Sigmoid colon (tissue), 7 donors: Measurements from ENCODE around the gene ADNP2. TPM values are rescaled to one million over a fixed set of nuclear protein-coding genes. Genes with fewer than 3 reads are reported as not detected.

ENCODE experiments used
- DNase-seq: peaks from one replicate; pipeline ENCODE4 v3.0.0-alpha.2; 2019
- H3K27ac ChIP-seq, 4 donors: fragments of 200-600 bp; sonication (generic); one replicate each; pipeline ENCODE4 v1.5.1; 2016 to 2019; ENCODE audit warnings: mild to moderate bottlenecking in 1 of 4
- H3K27me3 ChIP-seq, 3 donors: fragments of 200-600 bp; sonication (generic); one replicate each; pipeline ENCODE4 v1.5.1; 2019; ENCODE audit warnings: mild to moderate bottlenecking in 1 of 3
- H3K36me3 ChIP-seq, 4 donors: fragments of 200-600 bp; sonication (generic); one replicate each; pipeline ENCODE4 v1.5.1; 2016 to 2019
- H3K4me1 ChIP-seq, 4 donors: fragments of 200-600 bp; sonication (generic); one replicate each; pipeline ENCODE4 v1.5.1; 2017 to 2019
- H3K4me3 ChIP-seq, 4 donors: fragments of 200-600 bp; sonication (generic); one replicate each; pipeline ENCODE4 v1.5.1; 2017 to 2019; ENCODE audit warnings: mild to moderate bottlenecking in 2 of 4, moderate library complexity in 1 of 4
- H3K9me3 ChIP-seq, 4 donors: fragments of 200-600 bp in 3 of 4; sonication (generic) in 3 of 4; one replicate each; pipeline versions ENCODE4 v1.5.1 to v1.6.1; 2013 to 2019
- CTCF ChIP-seq, 4 experiments: fragments of 450-650 bp in 3 of 4; fragments of 200-600 bp in 1 of 4; IDR thresholded peaks; one replicate each; pipeline ENCODE4 v1.5.1; 2016 to 2019; ENCODE audit warnings: antibody characterized with exemption in 4 of 4, mild to moderate bottlenecking in 3 of 4, moderate library complexity in 2 of 4
- EP300 ChIP-seq, 4 donors: sonication (generic); formaldehyde crosslinking; IDR thresholded peaks; one replicate each; pipeline ENCODE4 v1.6.1; 2017; ENCODE audit warnings: antibody characterized with exemption in 4 of 4
- POLR2A ChIP-seq, 2 donors: fragments of 450-650 bp; IDR thresholded peaks; one replicate each; pipeline ENCODE4 v1.6.1; 2016; ENCODE audit warnings: antibody characterized with exemption in 2 of 2, mild to moderate bottlenecking in 2 of 2, moderate library complexity in 2 of 2
- POLR2AphosphoS5 ChIP-seq, 4 donors: sonication (generic); formaldehyde crosslinking; IDR thresholded peaks; one replicate each; pipeline ENCODE4 v1.6.1; 2017; ENCODE audit warnings: antibody characterized with exemption in 4 of 4
- WGBS, 2 donors: extraction: QIAGEN DNeasy Blood & Tissue Kit; methylation state at CpG; one replicate each; pipeline ENCODE4 v1.1.7; 2013; 5-methylcytosine and 5-hydroxymethylcytosine counted together
- intact Hi-C: fragments of 100-400 bp; cut with DNase I; formaldehyde crosslinking; loops from one replicate; pipeline ENCODE4 v1.15.1; 2023
- polyA plus RNA-seq, 3 donors: library from polyadenylated mRNA; stranded (reverse); fragments of 200-250 nt; gene quantifications; one replicate each; pipeline ENCODE4 v1.2.3, GENCODE V29; 2013
- total RNA-seq, 4 donors: library from RNA; depleted of rRNA; stranded (reverse); fragments of >200 nt; gene quantifications; one replicate each; pipeline ENCODE4 v1.1.0, GENCODE V29; 2016
- donor health status: healthy with polysubstance abuse.
- donor health status: Bipolar disorder and iron deficiency.
- donor health status: healthy.

The ADNP2 gene
- total and polyA plus RNA-seq, 7 donors = 3.6 to 18.0 (median 13.0) TPM

- H3K27me3 ChIP-seq = no peaks in the 10 kb centered on the region
- H3K9me3 ChIP-seq = no peaks in the 10 kb centered on the region
- H3K36me3 ChIP-seq = no peaks in the 10 kb centered on the region
- 70 to 78% methylated on average over 18 of the region's 18 CpGs for WGBS, 2 donors
- no peak overlapping the region for H3K27ac ChIP-seq
- TF ChIP-seq POLR2AphosphoS5 (IDR thresholded peaks at IDR 0.05) = no peak
- no peak for TF ChIP-seq CTCF (IDR thresholded peaks at IDR 0.05)
- no peak for TF ChIP-seq POLR2A (IDR thresholded peaks at IDR 0.05)
- TF ChIP-seq EP300 (IDR thresholded peaks at IDR 0.05) = no peak
- no peak overlapping the region for H3K4me3 ChIP-seq
- intact Hi-C loops = no loop called here
- peaks cover 0 to 18% (median 0%) of the 10 kb centered on the region in 4 donors for H3K4me1 ChIP-seq
- no peak for DNase-seq
These were observed 66.6 kb downstream of the ADNP2 start for GRCh38 chr18:80175451-80176204.

GRCh38 chr18:80176334-80177073 is 67.4 kb downstream of the ADNP2 start:
- peak overlapping the region in 1 of 4 donors; percentile 19 for H3K27ac ChIP-seq

GRCh38 chr18:80177128-80177527 is 68.1 kb downstream of the ADNP2 start:
- intact Hi-C loops = no loop called here
- no peak overlapping the region for H3K27ac ChIP-seq
- no peaks in the 10 kb centered on the region for H3K36me3 ChIP-seq
- TF ChIP-seq POLR2AphosphoS5 (IDR thresholded peaks at IDR 0.05) (no peak), POLR2A (IDR thresholded peaks at IDR 0.05) (no peak), CTCF (IDR thresholded peaks at IDR 0.05) (no peak)
- DNase-seq = no peak
- no peak overlapping the region for H3K4me3 ChIP-seq
- peaks cover 0 to 4% (median 0%) of the 10 kb centered on the region in 4 donors for H3K4me1 ChIP-seq
- no peaks in the 10 kb centered on the region for H3K27me3 ChIP-seq
- H3K9me3 ChIP-seq = no peaks in the 10 kb centered on the region
- WGBS, 2 donors = 84 to 89% methylated on average over 8 of the region's 8 CpGs

More at GRCh38 chr18:80176334-80177073, 67.4 kb downstream of the ADNP2 start:
- no peaks in the 10 kb centered on the region for H3K9me3 ChIP-seq
- no peak overlapping the region for H3K4me3 ChIP-seq
- TF ChIP-seq CTCF (IDR thresholded peaks at IDR 0.05) = no peak
- no peak for TF ChIP-seq POLR2AphosphoS5 (IDR thresholded peaks at IDR 0.05)
- no peak for TF ChIP-seq POLR2A (IDR thresholded peaks at IDR 0.05)
- H3K27me3 ChIP-seq = no peaks in the 10 kb centered on the region
- DNase-seq = no peak
- WGBS, 2 donors = 43 to 60% methylated on average over 17 of the region's 17 CpGs
- H3K4me1 ChIP-seq = peaks cover 0 to 9% (median 0%) of the 10 kb centered on the region in 4 donors
- H3K36me3 ChIP-seq = no peaks in the 10 kb centered on the region
- intact Hi-C loops = no loop called here

- DNase-seq = no peak
- no peaks in the 10 kb centered on the region for H3K9me3 ChIP-seq
- H3K4me1 ChIP-seq = peaks cover 0 to 4% (median 0%) of the 10 kb centered on the region in 4 donors
- H3K4me3 ChIP-seq = no peak overlapping the region
- H3K27ac ChIP-seq = no peak overlapping the region
- 85 to 87% methylated on average over 30 of the region's 30 CpGs for WGBS, 2 donors
- H3K36me3 ChIP-seq = no peaks in the 10 kb centered on the region
- no peaks in the 10 kb centered on the region for H3K27me3 ChIP-seq
- intact Hi-C loops = no loop called here
- TF ChIP-seq CTCF (IDR thresholded peaks at IDR 0.05) = no peak
- no peak for TF ChIP-seq POLR2AphosphoS5 (IDR thresholded peaks at IDR 0.05)
- TF ChIP-seq EP300 (IDR thresholded peaks at IDR 0.05) = no peak
- TF ChIP-seq POLR2A (IDR thresholded peaks at IDR 0.05) = no peak
These were observed 70.1 kb downstream of the ADNP2 start for GRCh38 chr18:80178935-80179818.
